Thyroid gland (tissue), 4 donors: ENCODE data around the gene NR2F6.

ENCODE experiments used
- POLR2A ChIP-seq, 2 donors: fragments of 450-650 bp; IDR thresholded peaks; one replicate each; pipeline ENCODE4 v1.6.1; 2017; ENCODE audit warnings: antibody characterized with exemption in 2 of 2, mild to moderate bottlenecking in 2 of 2, moderate library complexity in 1 of 2
- TF ChIP-seq, protein P1 (sequence below), 6 experiments: fragments of 200-600 bp in 3 of 6; fragments of 450-650 bp in 3 of 6; sonication (generic) in 3 of 6; IDR thresholded peaks; one replicate each; pipeline ENCODE4 v1.5.1; 2016 to 2019; ENCODE audit warnings: antibody characterized with exemption in 6 of 6, mild to moderate bottlenecking in 2 of 6, inconsistent platforms in 1 of 6, moderate library complexity in 1 of 6

DNA sequence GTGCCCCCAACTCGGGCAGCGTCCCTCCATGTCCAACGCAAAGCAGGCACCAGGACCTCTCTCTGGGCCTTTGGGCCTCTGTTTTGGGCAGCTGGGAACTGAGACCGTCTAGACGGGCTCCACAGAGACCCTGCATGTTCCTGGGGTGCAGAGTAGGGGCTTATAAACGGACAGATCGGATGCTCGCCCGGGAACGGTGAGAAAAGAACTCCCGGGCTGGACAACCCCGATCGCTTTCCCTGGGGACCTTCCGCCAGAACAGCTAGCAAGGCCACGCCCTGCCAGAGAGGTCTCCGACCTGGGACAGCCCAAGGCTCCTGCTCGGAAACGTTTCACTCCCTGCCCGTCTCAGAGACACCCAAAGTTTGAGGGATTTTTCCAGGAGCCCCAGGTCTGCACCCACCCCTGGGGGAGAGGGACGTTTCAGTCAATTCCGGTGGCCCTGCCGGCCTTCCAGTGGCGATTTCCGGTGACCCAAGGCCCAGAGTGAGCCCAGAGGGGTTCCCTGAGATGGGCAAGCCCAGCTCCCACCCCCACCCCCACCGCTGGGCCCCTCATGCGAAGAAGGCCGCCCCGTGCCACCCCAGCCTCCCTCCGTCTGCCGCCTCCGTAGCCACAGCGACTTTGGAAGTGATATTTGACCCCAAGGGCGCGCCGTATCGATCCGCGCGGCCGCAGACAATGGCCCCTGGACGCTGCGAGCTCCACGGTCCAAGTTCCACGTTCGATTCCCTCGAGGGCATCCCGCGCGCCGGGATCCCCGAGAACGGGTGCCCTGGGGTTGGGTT is 1.7 kb downstream of the NR2F6 start:
- TF ChIP-seq, protein P1, sequence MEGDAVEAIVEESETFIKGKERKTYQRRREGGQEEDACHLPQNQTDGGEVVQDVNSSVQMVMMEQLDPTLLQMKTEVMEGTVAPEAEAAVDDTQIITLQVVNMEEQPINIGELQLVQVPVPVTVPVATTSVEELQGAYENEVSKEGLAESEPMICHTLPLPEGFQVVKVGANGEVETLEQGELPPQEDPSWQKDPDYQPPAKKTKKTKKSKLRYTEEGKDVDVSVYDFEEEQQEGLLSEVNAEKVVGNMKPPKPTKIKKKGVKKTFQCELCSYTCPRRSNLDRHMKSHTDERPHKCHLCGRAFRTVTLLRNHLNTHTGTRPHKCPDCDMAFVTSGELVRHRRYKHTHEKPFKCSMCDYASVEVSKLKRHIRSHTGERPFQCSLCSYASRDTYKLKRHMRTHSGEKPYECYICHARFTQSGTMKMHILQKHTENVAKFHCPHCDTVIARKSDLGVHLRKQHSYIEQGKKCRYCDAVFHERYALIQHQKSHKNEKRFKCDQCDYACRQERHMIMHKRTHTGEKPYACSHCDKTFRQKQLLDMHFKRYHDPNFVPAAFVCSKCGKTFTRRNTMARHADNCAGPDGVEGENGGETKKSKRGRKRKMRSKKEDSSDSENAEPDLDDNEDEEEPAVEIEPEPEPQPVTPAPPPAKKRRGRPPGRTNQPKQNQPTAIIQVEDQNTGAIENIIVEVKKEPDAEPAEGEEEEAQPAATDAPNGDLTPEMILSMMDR (IDR thresholded peaks at IDR 0.05) = no peak
- peak in 1 of 2 donors; percentile 28 for TF ChIP-seq POLR2A (IDR thresholded peaks at IDR 0.05)
